Measurements from ENCODE around the gene MFAP3L.

DNA sequence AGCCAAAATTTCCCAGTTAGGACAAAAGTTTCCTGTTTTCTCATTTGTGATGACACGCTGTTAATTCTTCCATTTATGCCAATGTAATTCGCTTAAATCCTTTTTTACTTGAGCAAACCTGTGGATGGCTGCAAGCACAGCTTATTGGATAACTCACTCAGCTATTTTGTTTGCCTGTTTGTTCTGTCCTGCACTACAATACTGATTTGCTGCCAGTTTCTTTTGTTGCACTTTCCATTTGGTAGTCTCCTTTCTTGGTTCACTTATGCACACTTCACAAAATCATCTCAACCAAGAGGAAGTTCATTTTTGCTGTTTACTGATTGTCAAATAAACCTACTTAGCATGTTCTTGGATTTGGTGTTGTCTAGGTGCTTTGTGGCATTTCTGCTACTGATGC is 40.3 kb downstream of the MFAP3L start:
- no peak for TF ChIP-seq POLR2A (IDR thresholded peaks at IDR 0.05)
- TF ChIP-seq, protein P1, sequence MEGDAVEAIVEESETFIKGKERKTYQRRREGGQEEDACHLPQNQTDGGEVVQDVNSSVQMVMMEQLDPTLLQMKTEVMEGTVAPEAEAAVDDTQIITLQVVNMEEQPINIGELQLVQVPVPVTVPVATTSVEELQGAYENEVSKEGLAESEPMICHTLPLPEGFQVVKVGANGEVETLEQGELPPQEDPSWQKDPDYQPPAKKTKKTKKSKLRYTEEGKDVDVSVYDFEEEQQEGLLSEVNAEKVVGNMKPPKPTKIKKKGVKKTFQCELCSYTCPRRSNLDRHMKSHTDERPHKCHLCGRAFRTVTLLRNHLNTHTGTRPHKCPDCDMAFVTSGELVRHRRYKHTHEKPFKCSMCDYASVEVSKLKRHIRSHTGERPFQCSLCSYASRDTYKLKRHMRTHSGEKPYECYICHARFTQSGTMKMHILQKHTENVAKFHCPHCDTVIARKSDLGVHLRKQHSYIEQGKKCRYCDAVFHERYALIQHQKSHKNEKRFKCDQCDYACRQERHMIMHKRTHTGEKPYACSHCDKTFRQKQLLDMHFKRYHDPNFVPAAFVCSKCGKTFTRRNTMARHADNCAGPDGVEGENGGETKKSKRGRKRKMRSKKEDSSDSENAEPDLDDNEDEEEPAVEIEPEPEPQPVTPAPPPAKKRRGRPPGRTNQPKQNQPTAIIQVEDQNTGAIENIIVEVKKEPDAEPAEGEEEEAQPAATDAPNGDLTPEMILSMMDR (IDR thresholded peaks at IDR 0.05 in 4 of 5, conservative IDR thresholded peaks at IDR 0.05 in 1 of 5), result no peak

Data from gastrocnemius medialis (tissue), 4 donors.